Measurements from ENCODE around the gene COL9A3. TPM values are rescaled to one million over a fixed set of nuclear protein-coding genes. Genes with fewer than 3 reads are reported as not detected.

COL9A3 gene
- total and polyA plus RNA-seq, 2 of the 8 experiments (the other 6 are each of a cell fraction or from before 2014, with no cell fraction given): 21.7 to 80.1 TPM

DNA sequence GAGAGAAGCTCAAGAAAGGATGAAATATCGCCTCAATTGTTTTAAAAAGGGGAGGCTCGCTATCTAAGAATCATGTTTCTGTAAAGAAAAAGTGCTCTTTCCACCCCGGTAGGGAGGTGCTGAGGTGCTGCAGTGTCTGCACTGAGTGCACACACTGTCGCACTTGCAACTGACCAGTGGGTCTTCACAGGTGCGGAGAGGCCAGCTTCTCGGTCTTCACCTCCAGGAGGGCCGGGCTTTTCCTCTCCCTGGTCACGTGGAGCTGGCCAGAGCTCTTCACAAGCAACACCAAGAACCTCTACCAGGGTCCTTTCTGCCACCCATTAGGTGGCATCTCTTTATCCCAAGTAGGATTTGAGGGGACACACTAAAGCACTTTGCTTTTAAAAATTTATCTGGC, 72.6 kb downstream of the COL9A3 start:
- no peak overlapping the region for H4K5ac ChIP-seq (ENCODE audit: insufficient read length, low read depth, low read length)
- no peaks in the 10 kb centered on the region for H3K27me3 ChIP-seq (replicated peaks in 1 of 4; ENCODE audit: control insufficient read depth in 3 of 4, extremely low read depth in 1 of 4, insufficient read depth in 3 of 4, low read length in 3 of 4)
- H2BK15ac ChIP-seq (ENCODE audit: low read length): no peak overlapping the region
- H2AFZ ChIP-seq (ENCODE audit: low read length): no peak overlapping the region
- H3K23ac ChIP-seq (ENCODE audit: insufficient read length): no peak overlapping the region
- no peak overlapping the region for H3K4ac ChIP-seq (replicated peaks; ENCODE audit: insufficient read length, low read depth, low read length)
- no peak overlapping the region for H3K18ac ChIP-seq (ENCODE audit: extremely low read depth, low read length)
- H3K9me3 ChIP-seq (ENCODE audit: insufficient read depth in 2 of 2, low read depth in 1 of 2, low read length in 1 of 2): peaks cover 0 to 3% of the 10 kb centered on the region in 2 experiments; a peak in 1 of 4 replicates
- peaks cover 6 to 14% of the 10 kb centered on the region in 2 experiments for H4K20me1 ChIP-seq (replicated peaks in 1 of 2; ENCODE audit: control insufficient read depth in 1 of 2, insufficient read depth in 2 of 2, low read length in 2 of 2)
- DNase-seq (ENCODE audit: low read depth in 1 of 2, low spot score in 2 of 2) (no peak), FAIRE-seq (no peak)
- H3K4me1 ChIP-seq (replicated peaks in 1 of 4; ENCODE audit: control insufficient read depth in 3 of 4, insufficient read depth in 4 of 4, low read length in 3 of 4): peaks cover 0 to 15% (median 7%) of the 10 kb centered on the region in 4 experiments; a peak in 5 of 7 replicates
- H3K79me1 ChIP-seq (ENCODE audit: low read depth, low read length): no peaks in the 10 kb centered on the region
- no peak overlapping the region for H3K9ac ChIP-seq (replicated peaks in 1 of 4; ENCODE audit: extremely low read depth in 1 of 4, low read depth in 3 of 4, low read length in 3 of 4)
- no peak overlapping the region for H3K27ac ChIP-seq (ENCODE audit: low read depth, low read length)
- no peak overlapping the region for H3K4me2 ChIP-seq (ENCODE audit: insufficient read depth in 1 of 2, low read depth in 2 of 2, low read length in 2 of 2)
- H2BK5ac ChIP-seq (ENCODE audit: low read depth, low read length): no peak overlapping the region
- no peak overlapping the region for H3K4me3 ChIP-seq (ENCODE audit: extremely low read depth in 1 of 4, insufficient read depth in 2 of 4, low read depth in 3 of 4, low read length in 4 of 4)
- H4K8ac ChIP-seq (ENCODE audit: extremely low read depth, insufficient read depth, low read length): no peak overlapping the region
- H4K91ac ChIP-seq (replicated peaks; ENCODE audit: insufficient read length, low read length): no peak overlapping the region
- no peak overlapping the region for H2BK20ac ChIP-seq (ENCODE audit: low read length)
- no peak overlapping the region for H2BK120ac ChIP-seq (replicated peaks; ENCODE audit: low read depth, low read length)
- no peak overlapping the region for H2AK5ac ChIP-seq (ENCODE audit: low read depth, low read length)
- no peaks in the 10 kb centered on the region for H3K79me2 ChIP-seq (ENCODE audit: control insufficient read depth in 1 of 2, insufficient read depth in 2 of 2, low read length in 2 of 2)
- peaks cover 48 to 76% (median 61%) of the 10 kb centered on the region in 4 experiments for H3K36me3 ChIP-seq (ENCODE audit: control insufficient read depth in 2 of 4, insufficient read depth in 4 of 4, low read length in 3 of 4)
- H3K23me2 ChIP-seq (ENCODE audit: low read depth, low read length): no peaks in the 10 kb centered on the region
- no peak overlapping the region for H3K56ac ChIP-seq (replicated peaks; ENCODE audit: insufficient read length, low read depth, low read length)
- ChIA-PET POLR2A (ENCODE audit: partially characterized antibody) (interaction anchor here (0.8 to 8.5 kb wide), 7 partner anchors 11 to 50 kb away, joined by 3 to 88 read pairs (median 3); no protein-coding TSS in a partner anchor), CTCF (ENCODE audit: partially characterized antibody) (interaction anchor here (0.7 to 6.4 kb wide), 4 partner anchors 11 to 81 kb away, joined by 4 to 56 read pairs (median 6); no protein-coding TSS in a partner anchor)
- no peak for TF ChIP-seq YY1 (IDR thresholded peaks at IDR 0.05; ENCODE audit: low read depth, low read length)
- no peak for TF ChIP-seq EGR1 (IDR thresholded peaks at IDR 0.05; ENCODE audit: borderline replicate concordance, low read depth, low read length)
- no peak for TF ChIP-seq SUZ12 (IDR thresholded peaks at IDR 0.05; ENCODE audit: low read length)
- no peak for TF ChIP-seq SP2 (IDR thresholded peaks at IDR 0.05; ENCODE audit: low read length)
- TF ChIP-seq PHF8 (conservative IDR thresholded peaks at IDR 0.05; ENCODE audit: low read depth, low read length): no peak
- no peak for TF ChIP-seq CBX5 (IDR thresholded peaks at IDR 0.05; ENCODE audit: low read depth, low read length)
- TF ChIP-seq, protein P1, sequence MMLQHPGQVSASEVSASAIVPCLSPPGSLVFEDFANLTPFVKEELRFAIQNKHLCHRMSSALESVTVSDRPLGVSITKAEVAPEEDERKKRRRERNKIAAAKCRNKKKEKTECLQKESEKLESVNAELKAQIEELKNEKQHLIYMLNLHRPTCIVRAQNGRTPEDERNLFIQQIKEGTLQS (IDR thresholded peaks at IDR 0.05; ENCODE audit: insufficient read depth, low read depth, low read length): no peak
- no peak for TF ChIP-seq BRCA1 (IDR thresholded peaks at IDR 0.05; ENCODE audit: low read depth, low read length)
- TF ChIP-seq RXRA (IDR thresholded peaks at IDR 0.05; ENCODE audit: insufficient read depth, low read depth, low read length): no peak
- TF ChIP-seq, protein P2, sequence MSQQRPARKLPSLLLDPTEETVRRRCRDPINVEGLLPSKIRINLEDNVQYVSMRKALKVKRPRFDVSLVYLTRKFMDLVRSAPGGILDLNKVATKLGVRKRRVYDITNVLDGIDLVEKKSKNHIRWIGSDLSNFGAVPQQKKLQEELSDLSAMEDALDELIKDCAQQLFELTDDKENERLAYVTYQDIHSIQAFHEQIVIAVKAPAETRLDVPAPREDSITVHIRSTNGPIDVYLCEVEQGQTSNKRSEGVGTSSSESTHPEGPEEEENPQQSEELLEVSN (IDR thresholded peaks at IDR 0.05): no peak
- TF ChIP-seq GTF2F1 (IDR thresholded peaks at IDR 0.05; ENCODE audit: borderline replicate concordance, low read depth, low read length): no peak
- no peak for TF ChIP-seq SAP30 (IDR thresholded peaks at IDR 0.05; ENCODE audit: insufficient read depth, insufficient replicate concordance, low read length)
- TF ChIP-seq SRF (IDR thresholded peaks at IDR 0.05; ENCODE audit: low read depth, low read length): no peak
- no peak overlapping the region for H2BK12ac ChIP-seq (ENCODE audit: low read depth, low read length)
- no peak overlapping the region for H3K14ac ChIP-seq (ENCODE audit: insufficient read length)
- 88% methylated on average over 8 of the region's 8 CpGs; no CpG with 5 or more reads in 1 of the 2 experiments for WGBS, 2 experiments (ENCODE audit: extremely low coverage in 1 of 2, insufficient coverage in 1 of 2, insufficient read length in 1 of 2, insufficient replicate concordance in 2 of 2, low coverage in 1 of 2, low lambda C conversion rate in 2 of 2, missing lambda C conversion rate in 1 of 2)

All from H1 (cell line).